A549 (cell line): Measurements from ENCODE around the gene ASB2.

Experiments used
- POLR2A ChIP-seq: IDR thresholded peaks from 2 replicates; pipeline ENCODE4 v1.6.1; 2012; ENCODE audit warnings: mild to moderate bottlenecking, low read length
- TF ChIP-seq, protein P1 (sequence below): IDR thresholded peaks from 2 replicates; pipeline ENCODE4 v1.6.1; 2012

DNA sequence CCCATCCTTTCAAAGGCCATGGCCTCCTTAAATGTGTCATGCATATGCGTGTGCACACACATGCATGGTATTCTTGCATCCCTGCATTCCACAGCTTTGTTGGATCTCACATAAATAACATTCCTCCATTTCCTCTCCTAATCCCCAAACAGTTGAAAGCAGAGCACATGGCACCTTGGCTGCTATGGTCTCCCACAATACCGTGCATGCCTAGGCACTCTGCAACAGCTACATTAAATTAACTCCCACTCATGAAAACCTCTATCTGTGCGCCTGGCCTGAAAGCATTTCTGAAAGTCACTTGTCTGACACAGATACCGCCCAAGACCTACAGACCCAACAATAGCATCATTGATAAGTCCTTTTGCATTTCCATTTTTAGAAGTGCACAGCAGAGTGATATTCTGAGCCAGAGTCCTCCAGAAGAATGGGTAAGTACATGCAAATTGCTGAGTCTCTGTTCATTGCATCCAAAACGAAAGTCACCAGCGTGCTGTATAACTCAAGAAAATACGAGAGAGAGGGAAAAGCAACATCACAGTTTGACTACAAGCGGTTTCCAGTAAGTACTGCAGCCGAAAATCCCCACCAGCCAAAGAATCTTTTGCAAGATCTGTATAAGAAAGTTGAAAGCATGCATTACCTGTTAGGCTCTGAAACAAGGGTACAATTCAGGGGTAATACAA lies 436 bp downstream of the ASB2 start:
- TF ChIP-seq, protein P1, sequence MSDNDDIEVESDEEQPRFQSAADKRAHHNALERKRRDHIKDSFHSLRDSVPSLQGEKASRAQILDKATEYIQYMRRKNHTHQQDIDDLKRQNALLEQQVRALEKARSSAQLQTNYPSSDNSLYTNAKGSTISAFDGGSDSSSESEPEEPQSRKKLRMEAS = no peak
- TF ChIP-seq POLR2A = no peak
